NCI-H345 treated with DMSO at 0.1 percent for 48 hours (cell line): ENCODE results near the gene NUDT2.

ENCODE experiments used
- DNase-seq: peaks from one replicate; lab custom pipeline; 2025; ENCODE audit not compliant: unreplicated experiment; lab: John Stamatoyannopoulos, UW

The NUDT2 gene

DNA sequence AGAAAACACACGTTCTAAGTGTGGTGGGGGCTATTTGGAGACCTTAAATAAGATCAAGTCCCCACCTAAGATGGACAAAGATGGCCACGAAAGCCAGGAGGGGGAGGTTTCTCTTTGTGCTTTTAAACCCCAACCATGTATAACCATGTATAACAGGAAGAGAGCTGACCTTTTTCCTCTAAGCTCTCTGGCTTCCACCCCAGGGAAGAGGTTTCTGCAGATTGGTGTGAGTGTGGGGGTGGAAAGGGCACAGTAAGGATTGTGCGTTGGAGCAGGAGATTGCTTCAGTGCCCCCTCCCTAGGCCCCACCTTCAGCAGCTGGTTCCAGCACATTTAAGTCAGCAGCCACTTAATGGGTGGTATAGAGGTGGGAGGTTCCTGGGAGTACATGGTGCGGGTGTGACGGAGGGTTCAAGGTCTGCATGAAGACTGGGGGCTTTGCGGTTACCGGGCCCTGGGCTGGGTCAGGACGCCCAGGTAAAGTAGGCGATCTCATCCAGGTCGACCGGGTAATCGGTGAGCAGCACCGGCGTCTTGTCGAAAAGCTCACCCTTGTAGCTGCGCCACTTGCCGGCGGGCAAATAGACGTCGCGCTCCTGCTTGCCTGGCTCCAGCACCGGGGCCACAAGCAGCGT is 41.1 kb downstream of the NUDT2 start:
- no peak for DNase-seq

DNA sequence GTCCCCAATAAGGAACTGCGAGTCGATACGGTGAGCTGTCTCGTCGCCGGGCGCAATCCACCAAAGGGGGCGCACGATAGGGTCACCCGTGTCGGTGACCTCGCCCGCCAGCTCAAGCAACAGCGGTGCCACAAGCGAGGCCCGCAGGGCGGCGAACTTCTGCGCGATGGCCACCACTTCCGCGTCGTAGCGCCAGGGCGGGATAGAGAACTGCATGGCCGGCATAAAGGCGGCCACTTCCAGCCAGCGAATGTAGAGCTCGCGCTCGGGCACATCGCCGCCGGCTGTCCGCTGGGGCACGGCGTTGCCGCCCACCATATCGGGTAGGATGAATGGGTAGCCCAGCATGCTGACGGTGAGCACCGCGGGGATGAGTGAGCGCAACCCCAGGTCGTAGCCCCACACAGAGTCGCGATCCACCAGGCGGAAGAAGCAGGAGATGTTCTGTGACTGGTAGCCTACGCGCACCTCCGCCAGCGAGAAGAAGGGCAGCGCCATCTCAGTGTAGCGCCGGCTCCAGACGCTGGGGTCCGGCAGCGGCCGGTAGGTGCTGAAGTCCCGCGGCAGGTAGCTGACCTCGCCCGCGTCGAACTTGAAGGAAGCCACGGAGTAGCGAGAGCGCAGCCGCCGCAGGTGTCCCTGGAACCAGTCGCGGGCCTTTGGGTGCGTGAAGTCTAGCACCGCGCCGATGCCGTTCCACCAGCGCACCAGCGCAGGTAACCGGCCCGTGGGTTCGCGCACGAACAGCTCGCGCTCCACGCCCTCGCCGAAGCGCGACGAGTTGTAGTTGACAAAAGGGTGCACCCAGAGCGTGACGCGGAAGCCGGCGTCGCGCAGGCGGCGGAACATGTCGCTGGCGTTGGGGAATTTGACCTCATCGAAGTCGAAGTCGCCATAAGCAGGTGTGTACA is 41.9 kb downstream of the NUDT2 start:
- no peak for DNase-seq

DNA sequence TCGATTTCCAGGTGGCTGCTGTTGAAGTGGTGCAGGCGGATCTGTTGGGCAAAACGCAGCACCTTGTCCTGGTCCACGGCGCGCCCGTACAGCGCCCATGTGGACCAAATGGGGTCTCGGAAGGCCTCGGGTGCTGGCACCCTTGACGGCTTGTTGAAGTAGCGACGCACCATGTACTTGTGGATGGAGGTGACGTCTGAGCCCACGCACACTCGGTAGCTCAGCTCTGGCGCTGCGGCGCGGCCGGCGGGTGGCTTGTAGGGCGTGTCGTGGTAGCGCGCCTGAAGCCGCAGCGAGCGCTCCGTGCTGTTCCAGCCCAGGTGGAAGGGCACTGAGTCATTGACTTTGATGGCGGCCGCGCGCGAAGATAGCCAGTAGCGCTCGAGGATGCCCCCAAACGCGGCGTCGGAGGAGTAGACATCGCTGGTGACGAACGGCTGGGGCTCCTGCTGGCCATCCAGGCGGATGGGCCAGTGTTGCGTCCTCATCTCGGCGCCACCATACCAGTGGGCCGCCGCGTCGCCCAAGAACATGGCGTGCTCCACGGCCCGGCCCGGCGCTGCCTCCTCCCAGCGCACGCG is 42.6 kb downstream of the NUDT2 start:
- no peak for DNase-seq

DNA sequence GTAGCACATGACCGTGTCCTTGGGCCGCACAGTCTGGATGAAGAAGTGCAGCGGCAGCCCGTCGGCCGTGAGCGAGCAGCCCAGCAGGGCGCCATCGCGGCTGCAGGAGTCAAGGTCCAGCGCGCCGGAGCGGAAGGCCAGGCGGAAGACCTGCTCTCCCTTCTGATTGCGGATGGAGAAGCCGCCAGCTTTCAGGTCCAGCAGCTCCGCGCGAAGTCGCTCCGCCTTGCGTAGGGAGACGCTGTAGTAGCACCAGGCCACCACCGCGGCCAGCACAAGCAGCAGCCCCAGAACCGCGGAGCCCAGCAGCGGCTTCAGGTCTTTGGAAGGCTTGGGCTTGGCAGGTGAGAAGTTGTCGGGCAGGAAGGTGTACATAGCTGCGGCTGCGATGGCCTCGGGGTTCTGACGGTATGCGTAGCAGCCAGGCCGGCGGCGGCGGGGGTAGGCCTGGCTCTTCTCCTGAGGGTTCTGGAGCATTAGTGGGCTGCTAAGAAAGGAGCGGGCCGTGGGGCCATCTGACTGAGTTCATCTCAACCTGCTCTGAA is 43.2 kb downstream of the NUDT2 start:
- no peak for DNase-seq

DNA sequence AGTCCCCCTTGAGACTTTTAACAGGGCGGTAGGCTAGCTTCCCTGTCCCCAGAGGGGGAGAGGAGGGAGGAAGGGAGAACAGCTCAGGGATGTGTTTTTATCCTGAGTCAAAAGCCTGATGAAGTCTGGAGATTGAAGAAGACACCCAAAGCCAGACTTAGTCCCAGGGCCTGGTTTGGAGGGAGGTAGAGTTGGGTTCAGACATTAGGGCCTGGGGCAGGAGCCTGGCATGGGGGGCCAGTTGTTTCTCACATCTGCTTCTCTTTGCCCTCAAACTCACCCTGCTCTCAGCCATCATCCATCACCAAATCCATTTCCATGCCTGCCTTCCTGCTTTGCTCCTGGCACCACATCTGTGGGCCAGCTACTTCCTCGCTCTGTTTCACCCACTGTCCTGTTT is 44.4 kb downstream of the NUDT2 start:
- no peak for DNase-seq

DNA sequence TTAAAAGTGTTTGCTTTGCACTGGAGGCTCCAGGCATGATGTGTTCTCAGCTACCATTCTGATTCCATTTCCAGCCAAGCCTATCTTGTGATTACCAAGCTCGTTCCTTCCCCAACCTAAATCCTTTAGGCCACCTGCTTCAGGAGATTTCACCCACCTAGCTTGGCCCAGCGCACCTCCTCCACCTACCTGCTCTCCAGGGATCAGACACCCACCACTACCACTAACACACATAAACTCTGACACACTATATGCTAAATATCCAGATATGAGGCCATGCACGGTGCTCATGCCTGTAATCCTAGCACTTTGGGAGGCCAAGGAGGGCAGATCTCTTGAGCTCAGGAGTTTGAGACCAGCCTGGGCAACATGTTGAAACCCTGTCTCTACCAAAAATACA is 45.0 kb downstream of the NUDT2 start:
- DNase-seq: no peak

DNA sequence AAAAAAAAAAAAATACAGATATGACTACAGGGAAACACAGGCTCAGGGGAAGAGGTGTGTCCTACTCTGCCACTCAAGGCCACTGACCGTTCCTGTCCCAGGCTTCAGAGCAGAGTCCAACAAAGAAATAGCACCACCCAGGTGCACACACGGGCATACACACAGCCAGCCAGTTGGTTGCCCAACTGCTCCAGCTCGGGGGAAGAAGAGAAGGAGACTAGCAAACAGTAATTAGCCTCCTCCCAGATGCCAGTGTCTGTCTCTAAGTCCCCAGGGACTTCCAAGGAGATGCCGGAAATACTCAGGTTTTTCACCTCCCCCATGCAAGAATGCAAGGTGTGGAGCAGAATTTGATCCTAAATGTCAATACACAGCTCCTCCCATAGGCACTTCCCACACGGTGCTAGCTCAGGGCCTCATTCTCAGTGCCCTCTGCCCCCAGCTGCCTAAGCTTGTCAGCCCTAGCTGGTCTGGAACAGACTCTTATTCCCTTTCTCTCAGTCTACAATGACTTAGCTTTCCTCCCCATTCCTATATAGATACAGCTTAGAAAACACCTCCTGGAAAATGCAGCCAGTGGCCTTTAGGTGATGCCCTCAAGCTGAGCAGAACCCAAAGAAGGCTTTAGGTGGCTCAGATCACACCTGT is 45.7 kb downstream of the NUDT2 start:
- DNase-seq: no peak

DNA sequence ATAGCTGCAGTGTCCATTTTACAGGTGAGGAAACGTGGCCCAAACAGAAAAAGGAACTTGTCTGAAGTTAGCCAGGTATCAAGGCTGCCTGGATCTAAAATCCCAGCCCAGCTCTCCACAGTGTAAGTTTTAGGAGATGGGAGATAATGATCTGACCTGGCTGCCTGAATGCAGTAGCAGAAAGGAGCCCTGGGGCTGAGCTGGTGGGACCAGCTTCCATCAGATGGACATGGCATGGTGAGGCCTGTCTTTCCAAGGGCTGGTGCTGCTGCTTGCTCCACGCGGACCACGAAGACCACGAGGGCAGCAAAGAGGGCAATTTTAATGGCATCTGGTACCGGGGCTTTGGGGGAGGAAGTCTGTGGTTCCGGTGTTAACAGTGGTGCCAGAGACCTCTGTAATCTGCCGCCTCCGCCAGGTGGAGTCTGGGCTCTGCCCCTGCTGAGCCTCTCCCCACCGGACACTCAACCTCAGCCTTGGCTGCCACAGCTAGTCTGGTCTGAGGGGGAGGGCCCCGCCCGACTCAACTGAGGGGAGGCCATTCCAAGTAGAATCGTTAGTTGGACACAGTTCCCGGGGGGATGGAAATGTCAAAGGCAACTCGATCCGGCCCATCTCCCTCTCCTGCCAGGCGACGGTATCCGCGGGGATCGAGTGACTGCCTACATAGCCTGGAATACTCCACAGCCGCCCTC is 46.7 kb downstream of the NUDT2 start:
- DNase-seq: no peak

DNA sequence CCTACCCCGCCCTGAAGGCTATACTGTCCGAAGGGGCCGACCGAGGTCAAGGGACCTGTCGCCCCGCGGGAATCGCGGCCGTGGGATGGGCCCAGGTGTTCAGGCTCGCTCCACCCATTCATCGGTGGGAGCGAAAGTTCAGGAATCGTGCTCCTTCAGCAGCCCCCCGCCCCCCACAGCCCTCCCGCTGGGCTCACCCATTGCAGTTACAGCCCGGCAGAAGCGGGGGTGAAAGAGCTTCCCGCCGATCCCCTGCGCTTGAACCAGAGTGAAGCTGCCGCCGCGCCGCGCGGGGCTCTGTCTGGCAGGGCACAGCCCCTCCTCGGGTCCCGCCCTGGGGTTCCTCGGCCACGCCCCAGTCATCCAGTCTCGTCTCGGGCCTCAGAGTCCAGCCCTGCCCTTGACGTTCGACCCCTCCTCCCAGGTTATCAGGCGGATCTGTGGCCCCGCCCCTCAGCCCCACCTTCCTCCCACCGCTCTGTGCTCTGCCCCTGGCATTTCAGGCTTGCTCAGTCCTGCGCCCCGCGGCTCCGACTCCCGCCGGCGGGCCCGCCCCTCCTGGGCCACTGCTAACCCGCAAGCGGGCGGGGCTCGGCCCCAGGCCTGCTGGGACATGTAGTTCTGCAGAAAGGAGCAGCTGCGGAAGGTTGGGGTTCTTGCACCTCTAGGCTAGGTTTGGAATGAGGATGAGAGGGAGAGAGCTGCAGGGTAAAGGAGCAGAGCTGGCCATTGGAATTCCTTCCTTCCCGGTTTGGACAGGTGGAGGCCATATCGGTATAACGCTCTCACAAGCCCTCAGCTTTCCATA is 47.4 kb downstream of the NUDT2 start, which contains the start of gene MYORG:
Gene MYORG (minus strand): TSS at position 303 of the 808 bp plus-strand sequence. CDS start 3,955 bp downstream, outside the sequence.
- peak; percentile 96 for DNase-seq

DNA sequence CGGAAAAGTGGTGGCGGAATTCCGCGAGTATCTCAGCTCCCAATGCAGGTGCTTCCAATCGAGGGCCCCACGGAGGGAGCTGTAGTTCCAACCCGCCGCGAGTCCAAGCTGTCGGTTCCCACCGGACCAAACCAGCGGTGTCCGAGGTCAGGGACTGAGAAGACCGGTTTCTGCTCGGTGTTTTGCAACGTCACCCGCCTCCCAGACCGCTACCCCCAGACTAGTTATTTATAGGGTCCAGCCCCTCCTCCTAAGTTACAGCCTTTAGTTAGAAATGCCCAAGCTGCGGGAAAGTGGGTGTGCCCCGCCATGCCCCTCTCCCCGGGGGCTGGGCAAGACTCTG is 48.0 kb downstream of the NUDT2 start:
- DNase-seq: no peak

DNA sequence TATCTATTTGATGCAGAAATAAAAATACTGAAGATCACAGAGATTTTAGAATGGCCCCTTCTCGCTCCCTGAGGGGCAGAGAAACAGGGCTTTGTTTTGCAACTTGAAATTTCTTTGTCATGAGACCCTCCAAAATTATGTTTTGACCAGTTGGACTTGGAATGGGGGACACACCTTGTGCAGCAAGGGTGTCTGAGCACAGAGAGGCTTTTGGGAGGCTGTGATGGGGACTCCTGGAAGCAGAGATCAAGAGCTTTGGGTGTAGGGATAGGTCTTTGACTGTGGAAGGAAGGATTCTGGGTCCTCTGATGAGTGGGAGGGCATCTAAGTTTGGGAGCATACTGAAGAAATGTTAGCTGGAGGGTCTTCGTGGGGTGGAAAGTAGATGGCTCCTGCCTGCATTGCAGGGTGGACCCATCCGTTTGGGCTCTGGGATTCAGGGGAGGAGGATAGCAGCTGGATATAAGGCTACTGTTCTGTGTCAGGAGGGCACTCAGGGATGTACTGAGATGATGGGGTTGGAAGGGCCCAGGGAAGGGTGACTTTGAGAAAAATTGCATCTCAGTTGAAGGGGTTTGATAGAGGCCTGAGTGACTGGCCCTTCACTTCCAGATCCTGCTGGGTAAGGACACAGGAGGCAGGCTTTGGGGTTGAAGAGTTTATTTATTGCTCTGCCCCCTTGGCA is 49.1 kb downstream of the NUDT2 start:
- DNase-seq: no peak

DNA sequence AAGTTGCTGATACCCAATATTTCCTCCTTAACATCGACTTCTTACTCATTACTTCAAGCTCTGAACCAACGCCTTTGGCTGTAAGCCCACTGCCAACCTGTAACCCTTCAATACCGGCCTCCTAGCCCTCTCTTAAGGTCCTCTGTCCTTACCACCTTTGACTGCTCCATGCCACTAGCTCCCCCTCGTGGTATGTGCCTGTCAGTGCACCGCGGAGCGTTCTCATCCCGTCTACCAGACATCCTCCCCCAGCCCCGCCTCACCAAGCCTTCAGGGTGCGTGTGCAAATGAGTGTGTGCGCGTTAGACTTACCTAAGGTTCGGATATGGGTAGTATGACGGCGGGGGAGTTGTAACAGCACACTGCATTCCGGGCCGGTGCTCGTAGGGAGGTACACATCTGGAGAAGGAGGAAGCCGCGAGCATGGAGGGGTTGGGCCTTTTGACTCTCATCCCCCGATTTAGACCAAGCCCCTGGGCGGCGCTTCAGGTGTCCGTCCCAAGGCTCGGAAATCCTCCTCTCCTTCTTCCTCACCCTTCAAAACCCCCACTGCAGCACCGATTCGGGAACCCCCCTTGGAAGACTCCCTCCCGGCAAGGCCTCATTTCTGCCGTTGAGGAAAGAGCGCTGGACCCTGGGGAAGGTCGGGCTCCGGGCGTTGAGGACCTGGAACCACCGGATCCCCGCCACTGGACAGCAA is 50.1 kb downstream of the NUDT2 start:
- peak; percentile 92 for DNase-seq

DNA sequence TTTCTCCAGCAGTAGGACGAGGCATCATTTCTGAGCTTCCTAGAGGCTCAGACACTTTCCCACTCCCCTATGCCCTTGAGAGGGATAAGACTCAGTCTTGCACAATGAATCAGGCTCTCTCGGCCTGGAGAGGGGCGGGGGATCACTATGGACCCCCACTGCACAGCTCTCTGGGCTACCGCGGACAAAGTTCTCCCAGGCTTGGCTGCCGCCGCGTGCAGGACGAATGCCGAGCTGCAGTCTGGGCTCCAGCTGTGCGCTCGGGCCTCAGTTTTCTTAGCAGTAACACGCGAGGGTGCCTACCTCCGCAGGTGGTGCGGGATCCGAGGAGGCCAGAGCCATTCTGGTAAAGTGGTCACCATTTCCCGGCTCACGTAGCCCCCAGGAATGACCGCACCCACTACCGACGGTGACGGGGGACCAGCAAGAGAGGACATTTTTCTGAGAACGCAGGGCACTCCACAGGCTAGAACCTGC is 50.7 kb downstream of the NUDT2 start:
- DNase-seq: peak; percentile 55

DNA sequence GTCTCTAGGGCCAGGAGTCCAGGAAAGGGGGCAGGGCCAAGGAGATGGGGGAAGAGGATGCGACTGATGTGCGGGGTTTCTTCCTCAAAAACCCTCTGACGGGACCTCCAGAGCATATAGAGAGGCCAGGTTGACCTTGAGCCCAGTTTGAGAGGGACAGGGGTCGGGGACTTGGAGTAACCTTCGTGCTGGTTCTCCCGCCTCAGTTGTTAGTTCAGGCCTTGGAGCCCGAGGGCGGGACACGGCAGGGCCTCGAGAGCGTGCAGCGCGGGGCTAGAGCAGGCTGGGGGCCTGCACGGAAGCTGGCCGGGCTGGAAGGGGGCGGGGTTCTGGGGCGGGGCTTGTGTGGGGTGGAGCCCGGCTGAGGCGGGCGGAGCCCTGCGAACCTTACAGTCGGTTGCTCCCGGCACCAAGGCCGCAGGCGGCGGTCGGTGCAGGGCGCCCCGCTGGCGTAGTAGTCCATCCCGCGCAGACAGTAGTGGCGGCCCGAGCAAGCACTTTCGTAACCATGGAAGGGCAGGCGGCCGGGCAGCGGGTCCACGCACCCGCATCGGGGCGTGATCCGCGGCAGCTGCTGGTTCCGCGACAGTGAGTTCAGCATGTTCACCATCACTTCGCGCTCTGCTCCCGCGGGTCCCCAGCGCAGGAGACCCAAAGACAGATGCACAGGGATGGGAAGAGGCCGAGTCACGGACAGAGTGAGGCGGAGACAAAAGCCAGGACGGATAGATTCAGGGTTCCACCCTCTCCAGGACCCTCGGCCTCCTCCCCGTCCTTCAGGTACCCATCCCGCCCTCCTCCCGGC is 51.3 kb downstream of the NUDT2 start:
- DNase-seq: peak; percentile 70

DNA sequence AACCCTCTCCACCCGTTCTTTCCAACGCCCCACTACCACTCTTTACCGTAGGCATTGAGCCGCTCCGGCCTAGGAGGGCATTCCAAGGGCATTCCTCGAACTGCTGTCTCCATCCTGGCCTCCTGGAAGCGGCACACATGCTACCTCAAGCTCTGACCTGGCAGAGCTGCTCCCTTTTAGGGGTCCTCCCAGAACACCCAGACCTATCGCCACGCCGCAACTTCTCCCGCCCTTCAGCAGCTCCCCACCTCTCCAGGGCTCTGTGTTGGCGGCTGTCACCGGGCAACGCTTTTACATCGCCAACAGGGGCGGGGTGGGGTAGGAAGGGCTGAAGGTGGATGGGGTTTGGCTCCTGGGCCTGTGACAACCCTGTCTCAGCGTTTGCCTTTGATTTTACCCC is 52.0 kb downstream of the NUDT2 start:
- DNase-seq: peak; percentile 8

DNA sequence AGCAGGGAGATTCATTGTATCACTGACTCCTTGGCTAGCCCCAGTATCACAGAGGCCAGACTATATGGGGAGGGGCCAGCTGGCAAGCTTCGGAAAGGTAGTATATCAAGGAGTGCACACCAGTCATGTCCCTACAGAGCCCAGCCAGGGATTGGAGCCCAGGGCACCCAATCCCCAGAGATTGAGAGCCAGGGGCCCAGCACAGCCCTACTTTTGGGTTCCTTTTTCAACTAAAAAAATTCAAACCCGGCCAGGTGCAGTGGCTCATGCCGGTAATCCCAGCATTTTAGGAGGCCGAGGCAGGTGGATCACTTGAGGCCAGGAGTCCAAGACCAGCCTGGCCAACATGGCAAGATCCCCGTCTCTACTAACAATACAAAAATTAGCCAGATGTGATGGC is 52.7 kb downstream of the NUDT2 start:
- DNase-seq: no peak

DNA sequence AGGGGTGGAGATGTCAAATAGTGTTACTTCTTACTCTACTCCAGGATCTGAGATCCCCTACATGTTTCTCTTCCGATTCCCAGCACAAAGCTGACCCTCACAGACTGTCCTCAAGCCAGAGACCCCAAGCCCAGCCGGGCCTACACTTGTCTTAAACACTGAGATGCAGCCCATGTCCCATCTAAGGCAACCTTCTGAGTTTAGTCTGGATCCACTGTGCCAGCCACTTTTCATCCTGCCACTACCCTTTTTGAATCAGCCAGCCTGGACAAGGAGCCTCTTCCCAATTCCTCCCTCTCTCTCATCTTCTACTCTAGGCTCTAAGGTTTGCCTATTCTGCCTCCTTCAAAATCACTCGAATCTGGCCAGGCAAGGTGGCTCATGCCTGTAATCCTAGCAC is 53.5 kb downstream of the NUDT2 start:
- no peak for DNase-seq

DNA sequence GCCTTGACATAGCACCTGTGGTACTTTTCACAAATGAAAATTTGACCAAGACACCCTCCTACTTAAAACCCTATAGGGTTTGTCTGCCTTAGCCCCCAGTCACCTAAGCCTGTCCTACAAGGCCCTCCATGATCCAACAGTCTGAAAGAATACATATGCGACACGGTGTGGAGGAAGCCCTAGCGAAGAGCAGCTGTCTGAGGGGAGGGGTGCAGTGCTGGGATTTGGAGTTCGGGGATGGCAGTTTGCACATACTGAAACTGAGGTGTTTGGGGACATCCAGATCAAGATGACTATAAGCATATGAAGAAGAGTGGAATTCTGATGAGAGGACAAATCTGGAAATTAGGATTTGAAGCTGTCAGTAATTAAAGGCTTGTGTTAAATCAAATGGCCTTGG is 54.5 kb downstream of the NUDT2 start:
- no peak for DNase-seq
